DOHH2 (cell line): ENCODE results near the gene HBZ.

ENCODE experiments used
- EZH2phosphoT487 ChIP-seq: fragments of 200-600 bp; sonication (generic); IDR thresholded peaks from 2 replicates; pipeline ENCODE4 v1.6.1; 2017; ENCODE audit warnings: borderline replicate concordance, mild to moderate bottlenecking, antibody characterized with exemption, low read length, moderate library complexity, mixed read lengths
- TF ChIP-seq, protein P1 (sequence below): fragments of 200-600 bp; sonication (generic); IDR thresholded peaks from one replicate; pipeline ENCODE4 v1.5.1; 2014; ENCODE audit warnings: antibody characterized with exemption, mild to moderate bottlenecking, low read depth, low read length; ENCODE audit not compliant: poor library complexity, severe bottlenecking

DNA sequence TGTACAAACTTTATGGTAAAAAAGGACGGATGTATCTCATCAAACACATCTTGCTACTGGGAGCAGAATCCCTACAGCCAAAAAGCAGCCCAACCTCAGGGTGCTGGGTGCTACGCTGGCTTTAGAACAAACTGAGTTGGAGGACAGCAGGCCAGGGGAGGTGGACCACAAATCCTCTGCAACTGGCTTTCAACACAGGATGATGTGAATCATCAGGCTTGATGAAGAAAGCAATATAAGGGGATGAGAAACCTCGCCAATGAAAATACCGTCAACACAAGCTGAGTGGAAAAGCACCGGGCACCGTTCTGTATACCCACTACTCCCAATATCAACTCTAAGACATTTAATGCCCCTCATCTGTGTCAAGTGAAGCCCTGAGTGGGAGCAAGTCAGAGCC, 42.1 kb downstream of the HBZ start:
- TF ChIP-seq, protein P1, sequence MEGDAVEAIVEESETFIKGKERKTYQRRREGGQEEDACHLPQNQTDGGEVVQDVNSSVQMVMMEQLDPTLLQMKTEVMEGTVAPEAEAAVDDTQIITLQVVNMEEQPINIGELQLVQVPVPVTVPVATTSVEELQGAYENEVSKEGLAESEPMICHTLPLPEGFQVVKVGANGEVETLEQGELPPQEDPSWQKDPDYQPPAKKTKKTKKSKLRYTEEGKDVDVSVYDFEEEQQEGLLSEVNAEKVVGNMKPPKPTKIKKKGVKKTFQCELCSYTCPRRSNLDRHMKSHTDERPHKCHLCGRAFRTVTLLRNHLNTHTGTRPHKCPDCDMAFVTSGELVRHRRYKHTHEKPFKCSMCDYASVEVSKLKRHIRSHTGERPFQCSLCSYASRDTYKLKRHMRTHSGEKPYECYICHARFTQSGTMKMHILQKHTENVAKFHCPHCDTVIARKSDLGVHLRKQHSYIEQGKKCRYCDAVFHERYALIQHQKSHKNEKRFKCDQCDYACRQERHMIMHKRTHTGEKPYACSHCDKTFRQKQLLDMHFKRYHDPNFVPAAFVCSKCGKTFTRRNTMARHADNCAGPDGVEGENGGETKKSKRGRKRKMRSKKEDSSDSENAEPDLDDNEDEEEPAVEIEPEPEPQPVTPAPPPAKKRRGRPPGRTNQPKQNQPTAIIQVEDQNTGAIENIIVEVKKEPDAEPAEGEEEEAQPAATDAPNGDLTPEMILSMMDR: no peak
- no peak for TF ChIP-seq EZH2phosphoT487
